ENCODE data around the gene ECE2. TPM values are rescaled to one million over a fixed set of nuclear protein-coding genes. Genes with fewer than 3 reads are reported as not detected.
A peak's percentile ranks its signal among the peaks of the same experiment; 100 is the strongest.

ECE2 gene
- total RNA-seq, 1 experiment from 2014 or later: not detected

DNA sequence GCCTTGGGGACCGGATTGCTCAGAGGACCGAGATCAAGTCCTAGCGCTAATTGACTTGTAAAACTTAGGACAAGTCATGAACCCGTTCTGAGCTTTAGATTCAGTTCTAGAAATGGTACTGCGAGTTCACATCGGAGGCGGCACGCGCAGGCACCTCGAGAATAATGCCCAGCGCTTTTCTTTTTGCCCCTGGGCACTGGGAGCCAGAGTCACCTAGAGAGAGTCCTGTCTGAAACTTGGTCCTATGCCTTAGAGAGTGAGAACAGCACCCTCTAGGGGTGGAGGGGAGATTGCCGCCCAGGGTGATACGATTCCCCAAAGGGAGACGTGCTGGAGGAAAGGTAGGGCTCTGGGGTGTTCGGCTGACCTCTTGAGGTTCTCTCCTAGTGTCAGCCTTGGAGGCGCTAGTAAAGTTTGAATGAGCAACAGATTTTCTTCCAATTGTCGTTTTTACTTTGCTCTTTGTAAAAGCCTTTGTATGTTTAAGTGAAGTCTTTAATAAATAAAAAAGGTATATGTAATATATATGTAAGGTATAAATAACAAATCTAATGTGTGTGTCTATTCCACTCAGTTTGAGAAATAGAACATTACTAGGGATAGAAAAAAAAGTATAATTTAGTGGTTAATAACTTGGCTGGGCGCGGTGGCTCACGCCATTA is 25.5 kb upstream of the ECE2 start:
- Mint-ChIP-seq H3K27ac (ENCODE audit: low read depth, unreplicated experiment) (peak overlapping the region; percentile 82), H3K9me3 (ENCODE audit: unreplicated experiment) (no peaks in the 10 kb centered on the region), H3K4me1 (ENCODE audit: insufficient read depth, unreplicated experiment) (peaks cover 9% of the 10 kb centered on the region), H3K27me3 (ENCODE audit: insufficient read depth, unreplicated experiment) (no peaks in the 10 kb centered on the region), H3K36me3 (ENCODE audit: insufficient read depth, unreplicated experiment) (peaks cover 26% of the 10 kb centered on the region), H3K4me3 (ENCODE audit: unreplicated experiment) (peak overlapping the region; percentile 97)
- intact Hi-C loops (cut with micrococcal nuclease): loop anchor here (1.0 to 5.0 kb wide), 5 partner anchors 23 to 355 kb away; partner anchors contain the start of gene PSMD2
- TF ChIP-seq, protein P1, sequence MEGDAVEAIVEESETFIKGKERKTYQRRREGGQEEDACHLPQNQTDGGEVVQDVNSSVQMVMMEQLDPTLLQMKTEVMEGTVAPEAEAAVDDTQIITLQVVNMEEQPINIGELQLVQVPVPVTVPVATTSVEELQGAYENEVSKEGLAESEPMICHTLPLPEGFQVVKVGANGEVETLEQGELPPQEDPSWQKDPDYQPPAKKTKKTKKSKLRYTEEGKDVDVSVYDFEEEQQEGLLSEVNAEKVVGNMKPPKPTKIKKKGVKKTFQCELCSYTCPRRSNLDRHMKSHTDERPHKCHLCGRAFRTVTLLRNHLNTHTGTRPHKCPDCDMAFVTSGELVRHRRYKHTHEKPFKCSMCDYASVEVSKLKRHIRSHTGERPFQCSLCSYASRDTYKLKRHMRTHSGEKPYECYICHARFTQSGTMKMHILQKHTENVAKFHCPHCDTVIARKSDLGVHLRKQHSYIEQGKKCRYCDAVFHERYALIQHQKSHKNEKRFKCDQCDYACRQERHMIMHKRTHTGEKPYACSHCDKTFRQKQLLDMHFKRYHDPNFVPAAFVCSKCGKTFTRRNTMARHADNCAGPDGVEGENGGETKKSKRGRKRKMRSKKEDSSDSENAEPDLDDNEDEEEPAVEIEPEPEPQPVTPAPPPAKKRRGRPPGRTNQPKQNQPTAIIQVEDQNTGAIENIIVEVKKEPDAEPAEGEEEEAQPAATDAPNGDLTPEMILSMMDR (IDR thresholded peaks at IDR 0.05; ENCODE audit: unreplicated experiment): peak; percentile 80
- ChIA-PET CTCF (interaction anchor here (0.6 to 2.0 kb wide), 26 partner anchors 10 to 1097 kb away, joined by 3 to 10 read pairs (median 3); partner anchors contain the start of genes EIF2B5 and PARL), POLR2A (interaction anchor here (0.5 to 1.2 kb wide), 17 partner anchors 11 to 590 kb away, joined by 3 to 11 read pairs (median 3); partner anchors contain the start of genes ABCF3, CAMK2N2, EIF2B5 and PARL)
- peak; percentile 97 for DNase-seq (ENCODE audit: unreplicated experiment)
- no TSS peak for BruUV-seq (replicated peaks)

- Mint-ChIP-seq H3K9me3 (ENCODE audit: unreplicated experiment) (no peaks in the 10 kb centered on the region), H3K4me1 (ENCODE audit: insufficient read depth, unreplicated experiment) (peaks cover 10% of the 10 kb centered on the region), H3K36me3 (ENCODE audit: insufficient read depth, unreplicated experiment) (peaks cover 10% of the 10 kb centered on the region), H3K27me3 (ENCODE audit: insufficient read depth, unreplicated experiment) (no peaks in the 10 kb centered on the region), H3K4me3 (ENCODE audit: unreplicated experiment) (no peak overlapping the region), H3K27ac (ENCODE audit: low read depth, unreplicated experiment) (no peak overlapping the region)
- DNase-seq (ENCODE audit: unreplicated experiment): peak; percentile 62
- TF ChIP-seq, protein P1 (IDR thresholded peaks at IDR 0.05; ENCODE audit: unreplicated experiment): no peak
- BruUV-seq (replicated peaks): TSS peak; percentile 31
- CTCF ChIA-PET: interaction anchor here (1.0 to 1.3 kb wide), 3 partner anchors 28 to 371 kb away, joined by 4 to 6 read pairs (median 4); partner anchors contain the start of gene PARL
- intact Hi-C loops (cut with micrococcal nuclease): no loop called here
- POLR2A ChIA-PET: interaction anchor here (0.6 to 1.3 kb wide), 4 partner anchors 15 to 676 kb away, joined by 3 to 11 read pairs (median 4); no protein-coding TSS in a partner anchor
Measured at GRCh38 chr3:184255291-184256039, 20.4 kb upstream of the ECE2 start.

- ChIA-PET POLR2A (interaction anchor here (0.6 kb wide), 2 partner anchors 558 to 835 kb away, joined by 3 to 4 read pairs; no protein-coding TSS in a partner anchor), CTCF (no interaction called here)
- no peak overlapping the region for H3K4me3 Mint-ChIP-seq (ENCODE audit: unreplicated experiment)
- TF ChIP-seq, protein P1 (IDR thresholded peaks at IDR 0.05; ENCODE audit: unreplicated experiment): no peak
- H3K9me3 Mint-ChIP-seq (ENCODE audit: unreplicated experiment): no peaks in the 10 kb centered on the region
- no peak overlapping the region for H3K27ac Mint-ChIP-seq (ENCODE audit: low read depth, unreplicated experiment)
- BruUV-seq (replicated peaks): no TSS peak
- no peaks in the 10 kb centered on the region for H3K27me3 Mint-ChIP-seq (ENCODE audit: insufficient read depth, unreplicated experiment)
- DNase-seq (ENCODE audit: unreplicated experiment): no peak
- peaks cover 10% of the 10 kb centered on the region for H3K36me3 Mint-ChIP-seq (ENCODE audit: insufficient read depth, unreplicated experiment)
- intact Hi-C loops (cut with micrococcal nuclease): no loop called here
- peaks cover 20% of the 10 kb centered on the region for H3K4me1 Mint-ChIP-seq (ENCODE audit: insufficient read depth, unreplicated experiment)
Measured at GRCh38 chr3:184257083-184257915, 18.5 kb upstream of the ECE2 start.
